NCI-H510A treated with DMSO at 0.1 percent for 48 hours (cell line): ENCODE data around the gene CEACAM8.
"Not testable (repeated sequence)": the region's sequence is repeated elsewhere in the genome, so short reads cannot be mapped to it uniquely, and the experiment has no call there.

Source experiments
- DNase-seq: peaks from one replicate; lab custom pipeline; 2025; lab: John Stamatoyannopoulos, UW

The CEACAM8 gene

GRCh38 chr19:42594617-42595489, at the start of gene CEACAM8:
Gene CEACAM8 (minus strand): TSS chr19:42594924. CDS start chr19:42594828, 96 bp downstream.
- DNase-seq: no peak

- DNase-seq: not testable (repeated sequence)
Observed at GRCh38 chr19:42639324-42640092, 44.8 kb upstream of the CEACAM8 start.

GRCh38 chr19:42635233-42635539, 40.5 kb upstream of the CEACAM8 start:
- no peak for DNase-seq

- DNase-seq: no peak
Observed at GRCh38 chr19:42634409-42635232, 39.9 kb upstream of the CEACAM8 start.

GRCh38 chr19:42629191-42629590, 34.5 kb upstream of the CEACAM8 start:
- no peak for DNase-seq

GRCh38 chr19:42628411-42629140, 33.9 kb upstream of the CEACAM8 start:
- DNase-seq: no peak

GRCh38 chr19:42627916-42628315, 33.2 kb upstream of the CEACAM8 start:
- no peak for DNase-seq

- DNase-seq: no peak
Observed at GRCh38 chr19:42626181-42626580, 31.5 kb upstream of the CEACAM8 start.

- DNase-seq: no peak
Observed at GRCh38 chr19:42619271-42619670, 24.5 kb upstream of the CEACAM8 start.

GRCh38 chr19:42613666-42614065, 18.9 kb upstream of the CEACAM8 start:
- DNase-seq: no peak

- DNase-seq: not testable (repeated sequence)
Observed at GRCh38 chr19:42610401-42610915, 15.7 kb upstream of the CEACAM8 start.

GRCh38 chr19:42606660-42607351, 12.1 kb upstream of the CEACAM8 start:
- no peak for DNase-seq

- no peak for DNase-seq
Observed at GRCh38 chr19:42601811-42602443, 7.2 kb upstream of the CEACAM8 start.

GRCh38 chr19:42596391-42597072, 1.8 kb upstream of the CEACAM8 start:
- no peak for DNase-seq

GRCh38 chr19:42595550-42596172, 937 bp upstream of the CEACAM8 start:
- no peak for DNase-seq

GRCh38 chr19:42589792-42590191, 4.9 kb downstream of the CEACAM8 start:
- DNase-seq: no peak

- no peak for DNase-seq
Observed at GRCh38 chr19:42584466-42584865, 10.3 kb downstream of the CEACAM8 start.

GRCh38 chr19:42577016-42577415, 17.7 kb downstream of the CEACAM8 start:
- DNase-seq: no peak

GRCh38 chr19:42576241-42576640, 18.5 kb downstream of the CEACAM8 start:
- no peak for DNase-seq
